ENCODE results near the gene GPX4.

GPX4 gene

GRCh38 chr19:1151037-1151724 is 47.4 kb downstream of the GPX4 start:
- TF ChIP-seq, protein P1, sequence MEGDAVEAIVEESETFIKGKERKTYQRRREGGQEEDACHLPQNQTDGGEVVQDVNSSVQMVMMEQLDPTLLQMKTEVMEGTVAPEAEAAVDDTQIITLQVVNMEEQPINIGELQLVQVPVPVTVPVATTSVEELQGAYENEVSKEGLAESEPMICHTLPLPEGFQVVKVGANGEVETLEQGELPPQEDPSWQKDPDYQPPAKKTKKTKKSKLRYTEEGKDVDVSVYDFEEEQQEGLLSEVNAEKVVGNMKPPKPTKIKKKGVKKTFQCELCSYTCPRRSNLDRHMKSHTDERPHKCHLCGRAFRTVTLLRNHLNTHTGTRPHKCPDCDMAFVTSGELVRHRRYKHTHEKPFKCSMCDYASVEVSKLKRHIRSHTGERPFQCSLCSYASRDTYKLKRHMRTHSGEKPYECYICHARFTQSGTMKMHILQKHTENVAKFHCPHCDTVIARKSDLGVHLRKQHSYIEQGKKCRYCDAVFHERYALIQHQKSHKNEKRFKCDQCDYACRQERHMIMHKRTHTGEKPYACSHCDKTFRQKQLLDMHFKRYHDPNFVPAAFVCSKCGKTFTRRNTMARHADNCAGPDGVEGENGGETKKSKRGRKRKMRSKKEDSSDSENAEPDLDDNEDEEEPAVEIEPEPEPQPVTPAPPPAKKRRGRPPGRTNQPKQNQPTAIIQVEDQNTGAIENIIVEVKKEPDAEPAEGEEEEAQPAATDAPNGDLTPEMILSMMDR (IDR thresholded peaks at IDR 0.05), result no peak

DNA sequence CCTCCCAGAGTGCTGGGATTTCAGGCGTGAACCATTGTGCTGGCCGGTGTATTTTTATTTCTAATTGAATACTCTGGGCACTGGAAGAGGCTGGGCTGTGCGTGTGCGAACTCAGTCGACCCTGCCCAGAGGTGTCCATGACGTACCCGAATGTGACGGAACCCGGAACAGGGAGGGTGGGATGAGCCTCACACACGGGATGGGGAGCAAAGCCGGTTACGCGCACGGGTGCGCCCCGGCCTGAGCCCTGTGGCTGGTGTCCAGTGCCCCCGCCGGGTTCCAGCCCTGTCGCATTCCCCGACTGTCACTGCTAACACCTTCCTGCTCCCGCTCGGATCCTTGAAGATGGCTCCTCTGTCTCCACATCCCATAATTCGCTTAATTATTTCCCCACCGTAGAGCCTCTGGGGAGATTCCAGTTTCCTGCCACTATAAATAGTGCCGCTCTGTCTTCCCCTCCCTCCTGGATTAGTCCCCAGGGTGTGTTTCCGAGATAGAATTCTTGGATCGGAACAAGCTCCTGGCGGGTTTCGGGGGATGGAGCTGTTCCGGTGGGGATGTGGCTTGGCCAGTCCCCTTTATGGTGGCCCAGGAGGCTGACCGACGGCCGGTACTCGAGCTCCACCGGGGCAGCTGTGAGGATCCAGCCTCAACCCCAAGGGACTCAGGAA is 48.3 kb downstream of the GPX4 start:
- TF ChIP-seq, protein P1 (IDR thresholded peaks at IDR 0.05), result no peak

DNA sequence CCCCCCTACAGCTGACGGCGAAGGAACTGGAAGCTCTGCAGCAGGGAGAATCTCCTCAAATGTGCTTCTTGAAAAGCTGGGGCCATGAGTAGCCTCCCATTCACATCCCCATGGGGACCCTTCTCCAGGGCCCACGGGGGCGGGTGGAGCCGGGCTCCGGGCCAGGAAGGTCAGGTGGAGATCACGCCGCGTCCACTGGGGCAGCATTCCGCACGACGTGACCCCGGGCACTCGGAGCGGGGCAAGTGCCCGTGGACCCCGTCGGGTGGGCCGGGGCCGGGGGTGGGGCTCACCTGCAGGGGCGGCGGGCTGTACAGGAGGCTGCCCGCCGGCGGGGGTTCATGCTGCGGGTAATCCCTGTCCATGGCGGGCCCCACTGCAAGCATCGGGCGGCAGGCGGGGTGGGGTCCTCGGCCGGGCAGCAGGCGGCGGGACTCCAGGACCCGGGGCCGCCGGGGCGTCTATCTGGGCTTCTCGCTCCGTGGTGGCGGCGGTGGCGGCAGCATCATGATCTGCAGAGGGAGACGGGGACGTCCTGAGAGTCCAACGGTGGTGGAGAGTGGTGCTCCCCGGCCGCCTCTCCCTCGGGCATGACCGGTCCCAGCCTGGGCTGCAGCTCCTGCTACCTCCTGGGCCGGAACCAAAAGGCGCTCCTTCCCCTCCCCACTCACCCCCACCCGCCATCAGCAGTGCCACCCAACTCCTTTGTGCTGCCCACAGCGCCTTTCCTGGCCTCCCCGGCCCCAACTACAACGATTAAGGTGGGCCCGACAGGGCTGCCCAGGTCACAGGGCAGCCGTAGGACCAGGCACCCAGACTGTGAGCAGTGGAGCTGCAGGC is 50.3 kb downstream of the GPX4 start:
- TF ChIP-seq, protein P1 (IDR thresholded peaks at IDR 0.05), result no peak

DNA sequence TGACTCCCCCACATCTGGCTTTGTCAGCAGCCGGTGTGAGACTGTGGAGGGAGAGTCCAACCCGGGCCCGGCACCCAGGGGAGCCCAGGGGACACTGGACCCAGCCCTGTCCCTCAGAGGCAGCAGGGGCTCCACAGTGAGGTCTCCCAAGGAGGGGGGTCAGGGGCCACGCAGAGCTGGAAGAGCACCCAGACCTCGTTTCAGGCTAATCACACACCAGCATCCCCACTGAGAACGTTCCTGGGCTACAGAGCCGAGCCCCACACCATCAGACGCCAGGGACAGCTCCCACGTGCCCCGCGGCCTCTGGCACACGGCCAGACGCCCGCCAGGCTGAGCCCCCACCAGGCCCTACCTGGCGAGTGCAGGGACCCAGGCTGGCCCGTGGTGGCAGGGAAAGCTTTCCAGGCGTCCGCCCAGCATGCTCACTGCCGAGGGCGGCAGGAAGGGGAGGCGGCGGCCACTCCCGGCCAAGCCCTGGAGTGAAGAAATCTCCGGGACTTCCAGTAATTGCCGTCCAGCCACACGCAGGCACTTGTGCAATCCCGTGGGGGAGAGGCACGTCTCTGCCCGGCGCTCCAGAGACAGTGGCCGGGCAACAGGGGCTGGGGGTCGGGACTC is 51.0 kb downstream of the GPX4 start:
- TF ChIP-seq, protein P1 (IDR thresholded peaks at IDR 0.05), result no peak

GRCh38 chr19:1155352-1156304 is 51.8 kb downstream of the GPX4 start:
- TF ChIP-seq, protein P1 (IDR thresholded peaks at IDR 0.05), result no peak

Measured in LNCAP (cell line).